IPS-20b (cell line): ENCODE measurements around the gene SLC6A12.
"Not testable (repeated sequence)": the region's sequence is repeated elsewhere in the genome, so short reads cannot be mapped to it uniquely, and the experiment has no call there.

Experiments used
- H3K27ac ChIP-seq: one replicate; pipeline ENCODE4 v1.5.1; 2013; ENCODE audit warnings: low read length
- H3K27me3 ChIP-seq: 2 replicates; pipeline ENCODE4 v1.6.1; 2013; ENCODE audit warnings: mild to moderate bottlenecking, low read length, inconsistent platforms; ENCODE audit not compliant: insufficient read depth
- H3K36me3 ChIP-seq: 2 replicates; pipeline ENCODE4 v1.6.1; 2013; ENCODE audit warnings: low read depth, mild to moderate bottlenecking, inconsistent platforms, low read length, moderate library complexity; ENCODE audit not compliant: insufficient read depth
- H3K4me1 ChIP-seq: 2 replicates; pipeline ENCODE4 v1.6.1; 2013; ENCODE audit warnings: mild to moderate bottlenecking, control low read depth, inconsistent platforms, low read length, moderate library complexity; ENCODE audit not compliant: insufficient read depth
- H3K4me3 ChIP-seq: 2 replicates; pipeline ENCODE4 v1.5.1; 2013; ENCODE audit warnings: mild to moderate bottlenecking, low read length, inconsistent platforms
- H3K9ac ChIP-seq: 2 replicates; pipeline ENCODE4 v1.6.1; 2013; ENCODE audit warnings: low read depth, mild to moderate bottlenecking, inconsistent platforms, low read length, moderate library complexity
- H3K9me3 ChIP-seq: 2 replicates; pipeline ENCODE4 v1.6.1; 2013; ENCODE audit warnings: mild to moderate bottlenecking, low read depth, low read length, inconsistent platforms; ENCODE audit not compliant: insufficient read depth

The SLC6A12 gene

DNA sequence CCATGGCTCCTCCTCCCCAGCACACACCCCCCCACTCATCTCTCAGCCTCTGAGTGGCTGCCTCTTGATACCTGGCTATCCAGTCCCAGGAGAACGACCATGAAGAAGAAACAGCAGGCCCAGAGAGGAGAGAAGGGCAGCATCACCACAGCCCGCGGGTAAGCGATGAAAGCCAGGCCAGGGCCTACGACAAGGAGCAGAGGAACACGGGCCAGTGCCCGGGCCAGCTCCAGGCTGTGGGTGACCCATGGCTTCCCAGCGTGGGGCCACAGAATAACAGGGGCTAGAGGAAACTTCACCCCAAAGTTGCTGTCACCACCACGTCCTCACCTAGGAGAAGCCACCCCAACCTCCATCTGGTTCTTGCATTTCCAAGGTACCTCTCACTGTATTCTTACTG, 10.4 kb upstream of the SLC6A12 start:
- peaks cover 3% of the 10 kb centered on the region; the same call in 1 of the 2 replicates for H3K4me1 ChIP-seq
- no peaks in the 10 kb centered on the region for H3K36me3 ChIP-seq
- no peak overlapping the region for H3K27ac ChIP-seq
- H3K27me3 ChIP-seq = peaks cover 18% of the 10 kb centered on the region
- H3K4me3 ChIP-seq = no peak overlapping the region
- H3K9ac ChIP-seq = no peak overlapping the region
- no peaks in the 10 kb centered on the region for H3K9me3 ChIP-seq

DNA sequence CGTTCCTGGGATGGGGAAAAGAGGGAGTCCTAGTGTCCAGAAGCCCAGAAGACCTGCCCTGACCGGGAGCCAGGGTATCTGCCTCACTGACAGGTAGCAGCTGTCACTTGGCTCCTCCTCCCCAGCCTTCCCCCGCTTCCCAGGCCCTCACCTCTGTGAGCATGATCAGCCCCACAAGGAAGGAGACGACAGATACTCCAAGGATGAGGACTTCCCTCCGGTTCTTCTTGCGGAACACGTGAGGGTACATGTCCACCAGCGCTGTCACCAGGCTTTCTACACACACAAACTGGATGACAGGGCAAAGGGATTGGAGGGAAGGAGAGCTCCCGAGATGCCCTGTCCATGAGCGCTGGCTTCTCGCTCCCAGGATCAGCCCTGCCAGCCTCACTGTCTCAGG, 9.9 kb upstream of the SLC6A12 start:
- Histone ChIP-seq H3K36me3 (no peaks in the 10 kb centered on the region), H3K27me3 (peaks cover 13% of the 10 kb centered on the region), H3K4me3 (no peak overlapping the region), H3K9ac (no peak overlapping the region), H3K4me1 (peaks cover 3% of the 10 kb centered on the region; the same call in 1 of the 2 replicates), H3K27ac (no peak overlapping the region), H3K9me3 (no peaks in the 10 kb centered on the region)

DNA sequence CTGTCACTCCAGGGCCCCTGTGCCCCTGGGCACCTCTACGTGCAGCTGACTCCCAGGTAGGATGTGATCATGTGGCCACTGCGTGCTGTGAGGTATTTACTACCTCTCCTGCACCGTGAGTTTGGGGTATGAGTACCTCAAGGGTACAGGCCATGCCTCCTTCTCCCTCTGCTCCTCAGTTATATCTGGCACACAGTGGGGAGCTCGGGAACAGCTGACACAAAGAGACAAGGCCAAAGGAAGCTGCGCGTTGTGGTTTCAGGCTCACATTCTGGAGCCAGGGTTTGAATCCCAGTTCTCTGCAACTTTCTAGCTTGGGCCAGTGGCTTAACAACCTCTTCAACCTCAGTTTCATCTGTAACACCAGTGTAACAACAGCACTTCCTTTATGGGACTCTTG, 7.8 kb upstream of the SLC6A12 start:
- H3K4me3 ChIP-seq = no peak overlapping the region
- no peaks in the 10 kb centered on the region for H3K36me3 ChIP-seq
- H3K27me3 ChIP-seq = peaks cover 2% of the 10 kb centered on the region; the same call in 1 of the 2 replicates
- no peak overlapping the region for H3K27ac ChIP-seq
- H3K4me1 ChIP-seq = peaks cover 3% of the 10 kb centered on the region; the same call in 1 of the 2 replicates
- H3K9ac ChIP-seq = no peak overlapping the region
- H3K9me3 ChIP-seq = no peaks in the 10 kb centered on the region

DNA sequence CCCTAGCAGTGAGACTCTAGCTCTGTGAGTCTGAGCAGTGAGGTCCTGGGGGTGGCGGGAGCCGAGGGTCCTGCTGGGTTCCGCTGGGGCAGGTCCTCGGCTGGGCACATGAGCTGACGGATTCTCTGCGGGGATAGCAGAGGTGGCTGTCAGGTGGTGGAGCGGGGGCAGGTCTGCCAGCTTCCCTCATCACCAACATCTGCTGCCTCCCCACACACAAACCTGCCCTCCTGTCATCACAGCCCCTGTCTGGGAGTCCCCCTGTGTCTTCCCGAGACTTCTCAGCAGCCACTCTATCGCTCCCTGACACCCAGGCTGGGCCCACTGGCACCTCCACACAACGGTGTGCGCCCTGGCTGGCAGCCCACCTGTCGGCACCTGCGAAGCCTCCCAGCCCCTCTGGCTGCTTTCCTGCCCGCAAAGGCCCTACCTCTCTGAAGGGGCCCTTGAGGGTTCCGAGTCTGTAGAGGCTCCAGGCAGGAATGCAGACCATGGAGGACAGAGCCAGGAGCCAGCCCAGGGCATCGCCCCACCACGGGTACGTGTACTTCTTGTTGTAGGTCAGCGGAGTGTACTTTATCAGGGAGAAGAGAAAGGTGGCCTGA, 7.1 kb upstream of the SLC6A12 start:
- Histone ChIP-seq H3K9me3 (no peaks in the 10 kb centered on the region), H3K4me3 (no peak overlapping the region), H3K4me1 (peaks cover 3% of the 10 kb centered on the region; the same call in 1 of the 2 replicates), H3K27me3 (peaks cover 7% of the 10 kb centered on the region; the same call in 1 of the 2 replicates), H3K36me3 (no peaks in the 10 kb centered on the region), H3K27ac (no peak overlapping the region), H3K9ac (no peak overlapping the region)

DNA sequence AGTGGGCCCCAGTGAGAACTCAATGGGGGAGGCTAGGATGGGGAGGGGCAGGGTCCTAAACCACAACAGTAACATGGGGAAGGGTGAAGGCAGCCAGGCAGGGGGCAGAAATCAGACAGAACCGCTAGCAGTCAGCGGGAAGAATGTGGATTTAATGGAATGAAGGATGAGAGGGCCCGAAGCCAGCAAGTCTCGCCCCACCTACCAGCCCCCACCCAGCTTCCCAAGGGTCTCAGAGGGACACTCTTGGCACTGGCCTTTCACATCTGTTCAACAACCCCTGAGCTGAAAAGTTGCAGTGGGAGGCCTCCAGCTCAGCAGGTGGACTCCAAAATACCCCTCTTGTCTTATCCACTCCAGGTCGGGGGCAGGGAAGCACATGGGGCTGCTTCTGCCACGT, 6.5 kb upstream of the SLC6A12 start:
- Histone ChIP-seq H3K27ac (no peak overlapping the region), H3K27me3 (peaks cover 10% of the 10 kb centered on the region; the same call in 1 of the 2 replicates), H3K9me3 (no peaks in the 10 kb centered on the region), H3K9ac (no peak overlapping the region), H3K4me3 (peak overlapping the region; percentile 50; the same call in 1 of the 2 replicates), H3K36me3 (no peaks in the 10 kb centered on the region), H3K4me1 (peaks cover 3% of the 10 kb centered on the region; the same call in 1 of the 2 replicates)

DNA sequence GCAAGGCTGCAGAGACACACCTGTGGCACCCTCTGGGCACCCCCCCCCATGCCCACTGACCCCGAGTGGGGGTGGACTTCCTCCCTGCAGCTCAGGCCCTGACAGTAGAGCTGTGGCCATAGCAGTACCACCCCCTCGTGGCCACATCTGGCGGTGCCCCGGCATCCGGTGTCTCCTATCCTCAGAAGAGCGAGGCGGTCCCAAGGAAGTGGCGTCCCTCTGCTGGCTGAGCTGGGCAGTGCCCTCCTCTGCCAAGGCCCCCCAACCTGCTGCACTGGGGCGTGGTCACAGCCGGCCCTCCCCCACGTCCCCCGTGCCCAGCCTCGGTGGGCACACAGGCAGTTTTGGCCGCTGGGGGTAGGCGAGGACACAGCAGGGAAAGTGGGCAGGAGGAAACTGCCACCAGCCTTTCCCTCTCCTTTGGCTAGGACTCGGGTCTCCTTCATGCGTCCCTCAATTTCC, 6.0 kb upstream of the SLC6A12 start:
- Histone ChIP-seq H3K4me3 (peak overlapping the region; percentile 50; the same call in 1 of the 2 replicates), H3K9me3 (no peaks in the 10 kb centered on the region), H3K4me1 (peaks cover 3% of the 10 kb centered on the region; the same call in 1 of the 2 replicates), H3K36me3 (no peaks in the 10 kb centered on the region), H3K9ac (no peak overlapping the region), H3K27me3 (peaks cover 15% of the 10 kb centered on the region; the same call in 1 of the 2 replicates), H3K27ac (no peak overlapping the region)

DNA sequence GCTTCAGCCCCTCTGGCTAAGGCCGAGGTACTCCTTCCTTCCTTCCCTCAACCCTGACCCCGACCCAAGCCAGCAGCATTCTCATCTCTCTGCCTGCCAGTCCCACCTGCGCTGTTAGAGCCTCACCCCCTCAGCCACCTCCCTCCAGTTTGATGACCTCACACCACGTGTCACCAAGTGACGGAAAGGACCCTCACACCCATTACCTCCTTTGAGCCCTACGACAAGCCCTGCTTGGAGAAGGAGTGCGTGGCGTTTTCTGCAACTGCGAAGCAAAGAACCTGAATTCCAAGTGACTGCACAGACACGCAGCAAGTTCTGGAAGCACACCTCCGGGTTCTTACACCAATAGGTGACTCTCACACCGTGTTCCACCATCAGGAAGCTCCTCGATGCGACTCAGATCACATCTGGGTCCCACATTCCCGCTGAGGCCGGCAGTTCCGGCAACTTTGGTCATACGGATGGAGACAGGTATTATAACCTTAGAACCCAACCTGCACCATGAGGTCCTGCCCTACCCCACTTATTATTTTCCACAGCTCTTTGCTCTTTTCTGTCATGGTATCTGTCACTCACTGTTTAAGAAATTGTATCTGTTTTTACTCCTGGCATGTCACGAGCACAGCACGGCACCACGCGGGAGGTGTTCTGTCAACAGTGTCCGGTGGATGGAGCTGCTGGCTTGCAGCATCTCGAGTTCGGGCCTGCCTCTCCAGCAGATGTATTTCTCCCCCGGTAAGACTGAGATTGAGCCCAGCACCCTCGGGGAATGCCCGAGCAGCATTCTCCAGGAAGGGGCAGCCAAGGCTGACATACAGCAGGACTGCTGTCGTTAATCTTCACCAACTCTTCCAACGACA, 5.0 kb upstream of the SLC6A12 start:
- Histone ChIP-seq H3K4me1 (peaks cover 8% of the 10 kb centered on the region; the same call in 1 of the 2 replicates), H3K4me3 (no peak overlapping the region), H3K36me3 (no peaks in the 10 kb centered on the region), H3K9me3 (no peaks in the 10 kb centered on the region), H3K9ac (no peak overlapping the region), H3K27me3 (peaks cover 25% of the 10 kb centered on the region), H3K27ac (no peak overlapping the region)

DNA sequence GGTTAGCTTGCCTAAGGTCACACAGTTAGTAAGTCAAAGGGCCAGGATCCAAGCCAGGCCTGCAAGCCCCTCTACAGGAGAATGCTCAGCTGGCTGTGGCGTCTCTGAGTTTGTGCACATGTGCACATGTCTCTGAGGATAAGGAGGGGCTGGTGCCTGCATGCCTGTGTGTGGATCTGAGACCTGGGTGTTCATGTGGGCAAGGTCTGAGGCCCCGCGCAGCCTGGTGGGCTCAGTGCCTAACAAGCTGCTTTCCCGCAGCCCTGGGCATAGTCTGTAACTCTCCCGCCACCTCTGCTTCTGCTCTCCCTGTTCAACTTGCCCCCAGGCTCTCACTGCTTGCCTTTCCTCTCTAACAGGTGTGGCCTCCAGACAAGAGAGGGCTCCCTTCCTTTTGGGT, 4.3 kb upstream of the SLC6A12 start:
- Histone ChIP-seq H3K27me3 (peaks cover 32% of the 10 kb centered on the region), H3K4me3 (no peak overlapping the region), H3K4me1 (peaks cover 8% of the 10 kb centered on the region; the same call in 1 of the 2 replicates), H3K9ac (no peak overlapping the region), H3K27ac (no peak overlapping the region), H3K36me3 (no peaks in the 10 kb centered on the region), H3K9me3 (no peaks in the 10 kb centered on the region)

DNA sequence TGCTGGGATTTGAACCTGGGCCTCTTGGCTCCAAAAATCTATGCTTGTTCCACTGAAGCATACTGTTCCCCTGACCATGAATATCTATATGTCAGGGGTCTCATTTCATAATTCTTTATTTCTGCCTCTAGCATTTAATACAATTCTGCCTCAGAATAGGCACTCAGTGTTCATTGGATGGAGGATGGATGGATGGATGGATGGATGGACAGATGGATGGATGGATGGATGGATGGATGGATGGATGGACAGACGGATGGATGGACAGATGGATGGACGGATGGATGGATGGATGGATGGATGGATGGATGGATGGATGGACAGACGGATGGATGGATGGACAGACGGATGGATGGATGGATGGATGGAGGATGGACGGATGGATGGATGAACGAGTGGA, 3.1 kb upstream of the SLC6A12 start:
- H3K9ac ChIP-seq, H3K9me3 ChIP-seq, H3K4me3 ChIP-seq, H3K27ac ChIP-seq, H3K36me3 ChIP-seq: not testable (repeated sequence)
- Histone ChIP-seq H3K27me3 (peaks cover 44% of the 10 kb centered on the region), H3K4me1 (peaks cover 15% of the 10 kb centered on the region)

DNA sequence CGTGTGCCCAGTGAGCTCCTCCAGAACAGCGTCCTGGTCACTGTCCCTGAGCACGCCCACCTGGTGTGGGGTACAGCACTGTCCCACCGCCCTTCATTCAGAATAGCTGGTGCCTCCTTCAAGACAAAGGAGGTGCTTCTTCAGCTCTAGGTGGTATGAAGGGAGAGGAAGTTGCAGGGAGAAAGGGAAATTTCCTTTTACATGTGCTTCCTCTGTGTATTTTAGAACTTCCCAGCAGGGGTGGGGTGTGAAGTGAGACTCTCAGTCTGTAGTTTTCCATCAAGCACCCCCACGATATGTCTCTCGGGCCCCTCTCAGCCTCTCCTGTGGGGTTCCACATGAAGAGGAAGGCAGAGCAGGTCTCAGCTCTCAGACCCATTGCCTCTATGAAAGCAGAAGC, 1.2 kb upstream of the SLC6A12 start:
- Histone ChIP-seq H3K4me3 (no peak overlapping the region), H3K27me3 (peaks cover 63% of the 10 kb centered on the region), H3K36me3 (no peaks in the 10 kb centered on the region), H3K9ac (no peak overlapping the region), H3K4me1 (peaks cover 11% of the 10 kb centered on the region), H3K27ac (no peak overlapping the region), H3K9me3 (no peaks in the 10 kb centered on the region)

DNA sequence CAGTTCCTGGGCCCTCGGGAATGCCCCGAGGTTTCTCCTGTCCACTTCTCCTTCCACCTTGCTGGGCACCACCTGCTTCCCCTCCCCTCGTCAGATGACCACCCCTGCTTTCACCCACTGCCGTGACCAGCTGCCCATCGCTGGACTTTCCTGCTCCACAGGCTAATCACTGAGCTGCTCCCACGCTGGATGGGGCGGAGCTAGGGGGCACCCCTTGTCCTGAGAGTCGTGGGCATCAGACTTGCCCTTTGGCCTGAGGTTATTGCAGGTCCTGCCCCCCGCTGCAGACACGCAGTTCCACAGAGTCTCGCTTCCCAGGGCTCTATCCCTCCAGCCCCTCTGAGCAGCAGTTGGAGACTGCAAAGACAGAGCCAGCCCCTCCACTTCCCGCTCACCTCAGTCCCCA, 427 bp downstream of the SLC6A12 start:
- H3K9me3 ChIP-seq = no peaks in the 10 kb centered on the region
- H3K36me3 ChIP-seq = no peaks in the 10 kb centered on the region
- no peak overlapping the region for H3K9ac ChIP-seq
- no peak overlapping the region for H3K4me3 ChIP-seq
- peaks cover 79% of the 10 kb centered on the region for H3K27me3 ChIP-seq
- peaks cover 11% of the 10 kb centered on the region for H3K4me1 ChIP-seq
- no peak overlapping the region for H3K27ac ChIP-seq
